Tibial nerve (tissue), 4 donors: ENCODE measurements around the gene CREB3. TPM values are rescaled to one million over a fixed set of nuclear protein-coding genes. Genes with fewer than 3 reads are reported as not detected.

Experiments
- DNase-seq, 2 donors: peaks; one replicate each; pipeline ENCODE4 v3.0.0-alpha.2; 2019; ENCODE audit warnings: low spot score in 2 of 2
- H3K27ac ChIP-seq, 4 donors: fragments of 200-600 bp; sonication (generic) in 3 of 4; one replicate each; pipeline ENCODE4 v1.5.1; 2017 to 2019; ENCODE audit warnings: mild to moderate bottlenecking in 1 of 4
- H3K27me3 ChIP-seq, 2 donors: fragments of 200-600 bp; sonication (generic) in 1 of 2; one replicate each; pipeline versions ENCODE4 v1.5.1 to v1.6.0; 2017 to 2019
- H3K36me3 ChIP-seq, 3 donors: fragments of 200-600 bp; sonication (generic); one replicate each; pipeline ENCODE4 v1.5.1; 2018 to 2019
- H3K4me1 ChIP-seq, 4 donors: fragments of 200-600 bp; sonication (generic) in 3 of 4; one replicate each; pipeline ENCODE4 v1.5.1; 2017 to 2019
- H3K4me3 ChIP-seq, 4 donors: fragments of 200-600 bp; sonication (generic) in 3 of 4; one replicate each; pipeline ENCODE4 v1.5.1; 2017 to 2019; ENCODE audit warnings: mild to moderate bottlenecking in 1 of 4, moderate library complexity in 1 of 4
- H3K9me3 ChIP-seq, 4 donors: fragments of 200-600 bp; sonication (generic) in 3 of 4; one replicate each; pipeline ENCODE4 v1.5.1; 2017 to 2019
- EP300 ChIP-seq, 2 donors: sonication (generic); formaldehyde crosslinking; IDR thresholded peaks; one replicate each; pipeline ENCODE4 v1.6.1; 2017; ENCODE audit warnings: antibody characterized with exemption in 2 of 2, mild to moderate bottlenecking in 1 of 2
- POLR2A ChIP-seq, 2 donors: fragments of 450-650 bp; IDR thresholded peaks; one replicate each; pipeline ENCODE4 v1.6.1; 2017; ENCODE audit warnings: antibody characterized with exemption in 2 of 2, mild to moderate bottlenecking in 2 of 2, moderate library complexity in 2 of 2
- WGBS, 2 donors: methylation state at CpG; one replicate each; pipeline ENCODE4 v1.1.5; 2018; 5-methylcytosine and 5-hydroxymethylcytosine counted together
- total RNA-seq, 4 donors: library from RNA; depleted of rRNA; stranded (reverse); fragments of >200 nt; gene quantifications; one replicate each; pipeline ENCODE4 v1.1.0, GENCODE V29; 2016
- TF ChIP-seq, protein P1 (sequence below), 5 experiments: fragments of 200-600 bp in 3 of 5; fragments of 450-650 bp in 2 of 5; sonication (generic) in 3 of 5; IDR thresholded peaks; one replicate each; pipeline ENCODE4 v1.5.1; 2016 to 2019; ENCODE audit warnings: antibody characterized with exemption in 5 of 5, mild to moderate bottlenecking in 3 of 5, moderate library complexity in 2 of 5

Gene CREB3
- total RNA-seq, 4 donors from 2014 or later = 41.6 to 70.1 (median 53.5) TPM

DNA sequence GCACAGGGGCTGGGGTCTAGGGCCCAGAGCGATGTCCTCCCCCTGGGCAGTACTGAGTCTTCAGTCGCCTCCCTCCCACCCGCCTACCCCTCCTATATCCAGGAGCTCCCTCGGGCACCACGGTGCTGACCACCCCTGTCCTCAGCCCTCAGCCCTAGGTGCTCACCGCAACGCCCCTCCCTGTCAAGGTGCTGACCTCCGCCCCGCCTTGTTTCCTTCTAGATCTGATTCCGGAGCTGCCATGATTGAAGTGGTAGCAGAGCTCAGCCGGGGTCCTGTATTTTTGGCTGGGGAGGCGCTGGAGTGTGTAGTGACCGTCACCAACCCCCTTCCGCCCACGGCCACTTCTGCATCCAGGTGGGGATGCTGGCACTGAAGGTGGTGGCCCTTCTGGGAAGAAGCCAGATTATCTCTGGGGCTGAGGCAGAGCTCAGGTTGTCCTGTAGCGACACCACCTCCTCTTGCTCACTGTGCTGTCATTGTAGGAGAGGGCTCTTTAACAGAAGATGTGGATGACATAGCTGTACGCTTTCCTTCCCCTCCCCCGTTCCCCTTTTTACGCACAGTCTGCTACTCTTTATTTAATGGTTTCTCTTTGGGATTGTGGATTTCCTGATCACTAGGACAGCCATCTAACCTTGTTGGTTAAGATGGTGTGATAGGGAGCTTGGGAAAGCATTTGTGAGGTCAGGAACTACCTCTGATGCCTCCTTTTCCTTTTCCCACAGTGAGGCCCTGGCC, 17.2 kb downstream of the CREB3 start:
- TF ChIP-seq EP300 (IDR thresholded peaks at IDR 0.05) (no peak), POLR2A (IDR thresholded peaks at IDR 0.05) (no peak)
- H3K9me3 ChIP-seq = no peaks in the 10 kb centered on the region
- peaks cover 0 to 46% (median 30%) of the 10 kb centered on the region in 3 donors for H3K36me3 ChIP-seq
- H3K27me3 ChIP-seq = no peaks in the 10 kb centered on the region
- peak overlapping the region; percentile 73 to 97 (median 90) for H3K4me3 ChIP-seq
- WGBS, 2 donors = 3 to 4% methylated on average over 14 to 18 of the region's 19 CpGs
- H3K4me1 ChIP-seq = peaks cover 0 to 48% (median 36%) of the 10 kb centered on the region in 4 donors
- DNase-seq = no peak
- H3K27ac ChIP-seq = peak overlapping the region; percentile 77 to 94 (median 94)

GRCh38 chr9:35750256-35750531, 17.7 kb downstream of the CREB3 start:
- Histone ChIP-seq H3K27me3 (no peaks in the 10 kb centered on the region), H3K4me1 (peaks cover 0 to 48% (median 36%) of the 10 kb centered on the region in 4 donors), H3K27ac (peak overlapping the region in 3 of 4 donors; percentile 94), H3K36me3 (peaks cover 0 to 46% (median 28%) of the 10 kb centered on the region in 3 donors), H3K4me3 (peak overlapping the region in 3 of 4 donors; percentile 89 to 97 (median 92)), H3K9me3 (no peaks in the 10 kb centered on the region)
- no peak for DNase-seq
- 65 to 68% methylated on average over 3 to 4 of the region's 4 CpGs for WGBS, 2 donors
- TF ChIP-seq POLR2A (IDR thresholded peaks at IDR 0.05) (no peak), EP300 (IDR thresholded peaks at IDR 0.05) (no peak)
- TF ChIP-seq, protein P1, sequence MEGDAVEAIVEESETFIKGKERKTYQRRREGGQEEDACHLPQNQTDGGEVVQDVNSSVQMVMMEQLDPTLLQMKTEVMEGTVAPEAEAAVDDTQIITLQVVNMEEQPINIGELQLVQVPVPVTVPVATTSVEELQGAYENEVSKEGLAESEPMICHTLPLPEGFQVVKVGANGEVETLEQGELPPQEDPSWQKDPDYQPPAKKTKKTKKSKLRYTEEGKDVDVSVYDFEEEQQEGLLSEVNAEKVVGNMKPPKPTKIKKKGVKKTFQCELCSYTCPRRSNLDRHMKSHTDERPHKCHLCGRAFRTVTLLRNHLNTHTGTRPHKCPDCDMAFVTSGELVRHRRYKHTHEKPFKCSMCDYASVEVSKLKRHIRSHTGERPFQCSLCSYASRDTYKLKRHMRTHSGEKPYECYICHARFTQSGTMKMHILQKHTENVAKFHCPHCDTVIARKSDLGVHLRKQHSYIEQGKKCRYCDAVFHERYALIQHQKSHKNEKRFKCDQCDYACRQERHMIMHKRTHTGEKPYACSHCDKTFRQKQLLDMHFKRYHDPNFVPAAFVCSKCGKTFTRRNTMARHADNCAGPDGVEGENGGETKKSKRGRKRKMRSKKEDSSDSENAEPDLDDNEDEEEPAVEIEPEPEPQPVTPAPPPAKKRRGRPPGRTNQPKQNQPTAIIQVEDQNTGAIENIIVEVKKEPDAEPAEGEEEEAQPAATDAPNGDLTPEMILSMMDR (IDR thresholded peaks at IDR 0.05) = no peak

DNA sequence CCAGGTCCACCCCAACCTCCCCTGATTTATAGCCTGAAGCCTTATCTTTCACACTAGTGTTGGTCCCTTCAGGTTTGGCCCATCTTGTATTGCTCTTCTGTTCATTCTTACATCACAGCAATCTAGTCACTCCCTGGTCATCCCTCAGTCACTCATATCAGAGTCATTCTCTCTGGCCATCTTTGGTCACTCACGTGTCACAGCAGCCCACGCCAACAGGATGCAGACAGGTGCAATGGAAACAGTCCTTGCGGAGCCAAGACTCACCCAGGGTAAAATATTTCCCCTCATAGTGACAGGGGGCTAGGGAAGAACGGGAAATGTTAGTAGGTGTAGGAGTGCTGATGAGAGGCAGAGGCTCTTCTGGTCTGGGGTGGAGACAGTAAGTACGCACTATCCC, 21.0 kb downstream of the CREB3 start:
- Histone ChIP-seq H3K36me3 (peaks cover 0 to 51% (median 28%) of the 10 kb centered on the region in 3 donors), H3K4me3 (no peak overlapping the region), H3K27me3 (no peaks in the 10 kb centered on the region), H3K4me1 (peaks cover 0 to 45% (median 20%) of the 10 kb centered on the region in 4 donors), H3K9me3 (no peaks in the 10 kb centered on the region), H3K27ac (no peak overlapping the region)
- TF ChIP-seq EP300 (IDR thresholded peaks at IDR 0.05) = no peak
- TF ChIP-seq POLR2A (IDR thresholded peaks at IDR 0.05) = no peak
- TF ChIP-seq, protein P1 (IDR thresholded peaks at IDR 0.05) = no peak
- no peak for DNase-seq
- WGBS, 2 donors = 86 to 91% methylated on average over 5 of the region's 5 CpGs

- DNase-seq = no peak
- Histone ChIP-seq H3K36me3 (peaks cover 0 to 51% (median 28%) of the 10 kb centered on the region in 3 donors), H3K9me3 (no peaks in the 10 kb centered on the region), H3K4me1 (peaks cover 0 to 53% (median 24%) of the 10 kb centered on the region in 4 donors), H3K27me3 (no peaks in the 10 kb centered on the region), H3K4me3 (no peak within 1 kb of the TSS), H3K27ac (no peak within 1 kb of the TSS)
- WGBS, 2 donors = 23 to 43% methylated on average over 3 of the region's 3 CpGs
- TF ChIP-seq, protein P1 (IDR thresholded peaks at IDR 0.05) = no peak
- TF ChIP-seq POLR2A (IDR thresholded peaks at IDR 0.05) (no peak), EP300 (IDR thresholded peaks at IDR 0.05) (no peak)
Observed at GRCh38 chr9:35754264-35754663, 21.8 kb downstream of the CREB3 start, which contains the start of gene MSMP. MSMP (minus strand) TSS chr9:35754276; CDS start chr9:35754129, 147 bp downstream.

- Histone ChIP-seq H3K4me1 (peaks cover 0 to 50% (median 21%) of the 10 kb centered on the region in 4 donors), H3K4me3 (no peak overlapping the region), H3K36me3 (peaks cover 0 to 51% (median 28%) of the 10 kb centered on the region in 3 donors), H3K9me3 (no peaks in the 10 kb centered on the region), H3K27me3 (no peaks in the 10 kb centered on the region), H3K27ac (no peak overlapping the region)
- 93 to 96% methylated on average over 4 of the region's 4 CpGs for WGBS, 2 donors
- no peak for DNase-seq
- TF ChIP-seq EP300 (IDR thresholded peaks at IDR 0.05) = no peak
- TF ChIP-seq, protein P1 (IDR thresholded peaks at IDR 0.05) = no peak
- no peak for TF ChIP-seq POLR2A (IDR thresholded peaks at IDR 0.05)
Observed at GRCh38 chr9:35755071-35755470, 22.6 kb downstream of the CREB3 start.
